Neutrophil (primary cell): ENCODE measurements around the gene NDNF.

Experiments used
- H3K27ac ChIP-seq: fragments of 200-600 bp; sonication (generic); 2 replicates; pipeline ENCODE4 v1.5.1; 2016; ENCODE audit warnings: mild to moderate bottlenecking, moderate library complexity
- H3K27me3 ChIP-seq: fragments of 200-600 bp; sonication (generic); 2 replicates; pipeline ENCODE4 v1.6.0; 2016; ENCODE audit warnings: mild to moderate bottlenecking
- H3K36me3 ChIP-seq: fragments of 200-600 bp; sonication (generic); 2 replicates; pipeline ENCODE4 v1.5.1; 2017
- H3K4me1 ChIP-seq, 2 experiments: fragments of 200-600 bp in 1 of 2; sonication (generic) in 1 of 2; 1 replicate in 1 of 2; 2 replicates in 1 of 2; pipeline versions ENCODE4 v1.5.1 to v1.6.1; 2013 to 2016; ENCODE audit warnings: low read depth in 1 of 2, low read length in 1 of 2, mild to moderate bottlenecking in 1 of 2, moderate library complexity in 1 of 2; ENCODE audit not compliant: control insufficient read depth in 1 of 2, insufficient read depth in 1 of 2
- H3K4me3 ChIP-seq, 2 experiments: fragments of 200-600 bp in 1 of 2; sonication (generic) in 1 of 2; 1 replicate in 1 of 2; 2 replicates in 1 of 2; pipeline ENCODE4 v1.5.1; 2013 to 2016; ENCODE audit warnings: low read depth in 1 of 2, low read length in 1 of 2, mild to moderate bottlenecking in 1 of 2, moderate library complexity in 1 of 2
- H3K9me3 ChIP-seq: fragments of 200-600 bp; sonication (generic); 2 replicates; pipeline ENCODE4 v1.5.1; 2016
- CTCF ChIP-seq: fragments of 200-600 bp; sonication (generic); IDR thresholded peaks from 2 replicates; pipeline ENCODE4 v1.5.1; 2016; ENCODE audit warnings: antibody characterized with exemption

NDNF gene

GRCh38 chr4:121108557-121108956, 36.2 kb upstream of the NDNF start:
- Histone ChIP-seq H3K4me3 (no peak overlapping the region), H3K36me3 (no peaks in the 10 kb centered on the region), H3K4me1 (no peaks in the 10 kb centered on the region), H3K27me3 (peaks cover 11% of the 10 kb centered on the region), H3K27ac (no peak overlapping the region), H3K9me3 (no peaks in the 10 kb centered on the region)
- TF ChIP-seq CTCF, result no peak

GRCh38 chr4:121107507-121107906, 35.2 kb upstream of the NDNF start:
- no peak overlapping the region for H3K27ac ChIP-seq

GRCh38 chr4:121100093-121100775, 27.9 kb upstream of the NDNF start:
- TF ChIP-seq CTCF, result no peak
- H3K4me1 ChIP-seq, result no peaks in the 10 kb centered on the region
- no peaks in the 10 kb centered on the region for H3K9me3 ChIP-seq
- no peak overlapping the region for H3K4me3 ChIP-seq
- no peaks in the 10 kb centered on the region for H3K36me3 ChIP-seq
- H3K27me3 ChIP-seq, result peaks cover 23% of the 10 kb centered on the region
- no peak overlapping the region for H3K27ac ChIP-seq

More at GRCh38 chr4:121107507-121107906, 35.2 kb upstream of the NDNF start:
- H3K36me3 ChIP-seq, result no peaks in the 10 kb centered on the region
- H3K4me3 ChIP-seq, result no peak overlapping the region
- no peaks in the 10 kb centered on the region for H3K9me3 ChIP-seq
- H3K27me3 ChIP-seq, result peaks cover 12% of the 10 kb centered on the region
- no peak for TF ChIP-seq CTCF
- H3K4me1 ChIP-seq, result no peaks in the 10 kb centered on the region

GRCh38 chr4:121098266-121098665, 25.9 kb upstream of the NDNF start:
- H3K4me3 ChIP-seq, result no peak overlapping the region
- no peaks in the 10 kb centered on the region for H3K36me3 ChIP-seq
- peaks cover 11% of the 10 kb centered on the region for H3K27me3 ChIP-seq
- TF ChIP-seq CTCF, result no peak
- no peaks in the 10 kb centered on the region for H3K9me3 ChIP-seq
- peaks cover 18 to 19% of the 10 kb centered on the region in 2 experiments for H3K4me1 ChIP-seq
- no peak overlapping the region for H3K27ac ChIP-seq

GRCh38 chr4:121096629-121097028, 24.3 kb upstream of the NDNF start:
- Histone ChIP-seq H3K4me1 (peaks cover 23 to 24% of the 10 kb centered on the region in 2 experiments), H3K27ac (no peak overlapping the region), H3K27me3 (peaks cover 11% of the 10 kb centered on the region), H3K4me3 (no peak overlapping the region), H3K36me3 (no peaks in the 10 kb centered on the region), H3K9me3 (no peaks in the 10 kb centered on the region)
- no peak for TF ChIP-seq CTCF
